Inflammatory macrophage treated with lipopolysaccharide for 1 hour (primary cell): Measurements from ENCODE around the gene POC1B.

Experiments
- DNase-seq, 2 donors: peaks; one replicate each; pipeline ENCODE4 v3.0.0-alpha.2; 2020 to 2022

POC1B gene

DNA sequence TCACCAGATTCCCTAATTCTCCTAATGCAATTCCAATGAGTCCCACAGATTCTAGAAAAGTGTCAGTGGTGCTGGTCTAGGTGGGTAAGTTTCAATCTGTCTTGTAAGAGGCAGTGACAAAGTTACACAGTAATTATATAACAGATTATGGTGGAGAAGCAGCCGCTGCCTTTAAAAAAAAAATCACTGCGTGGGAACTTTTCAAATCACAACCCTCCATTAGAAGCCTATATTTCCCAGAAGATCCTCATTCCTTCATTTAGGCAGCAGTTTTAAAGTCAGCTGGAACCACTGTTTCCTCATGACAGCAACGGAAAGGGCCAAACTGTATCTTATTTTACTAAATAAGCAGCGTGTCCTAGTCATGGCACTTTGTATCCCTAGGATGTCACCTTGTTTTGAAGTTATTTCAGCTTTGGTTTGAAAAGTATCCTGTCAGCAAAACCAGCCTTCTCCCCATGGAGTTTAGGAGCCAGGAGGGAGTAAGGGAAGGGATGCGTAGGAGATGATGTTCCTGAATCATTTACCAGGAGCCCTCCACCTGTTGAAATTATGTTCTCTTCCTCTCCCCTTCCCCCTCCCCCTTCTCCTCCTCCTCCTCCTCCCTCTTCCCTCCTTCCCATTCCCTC is 145.9 kb downstream of the POC1B start:
- DNase-seq, result no peak

GRCh38 chr12:89379148-89379838 is 146.6 kb downstream of the POC1B start:
- no peak for DNase-seq

DNA sequence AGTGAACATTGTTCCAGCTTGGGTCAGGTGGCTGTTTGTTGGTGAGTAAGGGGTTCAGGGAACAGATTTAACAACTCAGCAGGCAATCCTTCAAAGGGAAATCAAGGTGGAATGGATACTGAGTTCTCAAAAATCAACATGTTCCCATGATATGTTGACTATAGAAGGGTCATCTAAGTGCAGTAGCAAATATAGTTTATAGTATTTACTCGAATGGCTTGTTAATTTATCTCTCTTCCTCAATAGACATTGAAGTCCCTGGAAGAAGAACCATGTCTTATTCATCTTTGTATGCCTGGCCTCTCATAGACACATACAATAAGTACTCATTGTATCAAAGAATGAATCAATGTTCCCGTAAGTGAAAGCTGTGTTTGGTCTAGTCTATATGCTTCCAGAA is 149.0 kb downstream of the POC1B start:
- no peak for DNase-seq

DNA sequence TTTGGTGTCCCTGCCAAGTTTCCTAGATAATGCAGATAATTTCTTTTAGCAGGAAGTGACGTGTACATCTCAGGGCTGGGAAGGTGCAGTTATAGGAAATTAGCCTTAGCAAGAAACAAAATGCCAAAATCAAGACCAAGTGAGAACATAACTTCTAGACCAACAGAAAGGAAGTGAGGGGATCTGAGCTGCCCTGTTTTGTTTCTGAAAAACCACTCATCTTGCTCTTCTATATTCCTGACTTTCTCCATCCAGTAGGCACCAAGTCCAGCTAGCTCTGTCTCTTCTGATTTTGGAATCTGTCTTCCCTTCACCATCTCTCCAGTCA is 149.7 kb downstream of the POC1B start:
- no peak for DNase-seq

GRCh38 chr12:89373763-89374572 is 151.9 kb downstream of the POC1B start:
- DNase-seq, result peak; percentile 81 to 93

- DNase-seq, result no peak
Measured at GRCh38 chr12:89372584-89373370, 153.1 kb downstream of the POC1B start.

DNA sequence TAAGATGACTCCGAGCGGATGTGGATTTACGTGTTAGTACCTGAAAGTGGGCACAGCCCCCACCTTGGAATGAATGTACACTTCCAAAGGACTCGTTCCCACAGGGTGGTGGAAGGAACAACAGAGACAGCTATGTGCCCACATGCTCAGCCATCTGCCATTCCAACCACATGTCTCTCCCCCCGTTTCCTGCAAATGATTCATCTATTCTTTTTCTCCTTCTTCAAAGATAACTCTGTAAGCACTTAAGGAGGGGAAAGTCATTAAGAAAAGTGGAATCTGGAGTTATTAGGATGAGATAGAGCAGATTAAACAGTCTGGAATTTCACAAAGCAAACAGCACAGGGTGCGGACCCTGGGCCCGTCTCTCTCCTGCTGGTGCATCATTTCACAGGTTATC is 155.0 kb downstream of the POC1B start:
- DNase-seq, result no peak

GRCh38 chr12:89370421-89370831 is 155.4 kb downstream of the POC1B start:
- DNase-seq, result peak; percentile 56 to 58
